ENCODE data around the gene POLR2L. TPM values are rescaled to one million over a fixed set of nuclear protein-coding genes. Genes with fewer than 3 reads are reported as not detected.

POLR2L gene
- total and polyA plus RNA-seq, 10 donors: 24.6 to 131 (median 66.2) TPM

DNA sequence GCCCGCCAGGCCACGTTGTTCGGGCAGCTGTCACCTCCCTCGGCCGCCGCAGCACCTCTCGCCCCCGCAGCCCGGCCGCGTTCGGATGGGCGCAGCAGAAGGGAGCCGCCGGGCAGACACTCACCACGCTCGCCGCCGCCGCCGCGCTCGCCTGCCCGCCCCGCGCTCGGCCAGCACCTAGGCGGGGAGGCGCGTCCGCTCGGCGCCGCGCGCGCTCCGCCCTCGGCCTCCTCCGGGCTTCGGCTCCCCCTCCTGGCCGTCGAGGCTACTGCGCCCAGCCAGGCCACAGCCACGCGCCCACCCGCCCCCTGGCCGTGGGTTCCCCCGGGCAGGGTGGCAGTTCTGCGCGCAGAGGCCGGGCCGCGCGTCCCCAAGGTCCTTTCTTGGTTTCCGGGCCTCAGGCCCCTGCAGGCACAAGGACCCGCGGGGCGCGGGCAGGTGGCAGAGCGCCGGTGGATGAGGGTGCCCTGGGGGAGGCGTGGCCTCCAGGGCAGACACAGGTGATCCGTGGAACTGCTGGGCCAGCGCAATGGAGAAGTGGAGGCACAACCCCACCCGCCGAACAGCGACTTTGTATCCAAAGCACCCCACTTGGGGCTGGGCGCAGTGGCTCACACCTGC, 44.1 kb downstream of the POLR2L start, which contains the start of gene SLC25A22:
Gene SLC25A22 (minus strand): TSS at position 189 of the 621 bp plus-strand sequence. CDS start 3,275 bp downstream, outside the sequence.
- WGBS, 5 donors: 0 to 3% (median 3%) methylated on average over 7 to 69 of the region's 69 CpGs; no CpG with 5 or more reads in 1 of the 5 donors
- Histone ChIP-seq H3K27ac (peak within 1 kb of the TSS; percentile 78 to 96 (median 89)), H3K4me1 (peaks cover 15 to 65% (median 47%) of the 10 kb centered on the region in 6 donors), H3K4me3 (peak within 1 kb of the TSS; percentile 44 to 96 (median 92)), H3K27me3 (replicated peaks in 1 of 7) (no peaks in the 10 kb centered on the region), H3K9me3 (no peaks in the 10 kb centered on the region), H3K36me3 (peaks cover 0 to 58% (median 17%) of the 10 kb centered on the region in 6 donors)
- peak; percentile 97 for DNase-seq
- no peak for TF ChIP-seq POLR2A (IDR thresholded peaks at IDR 0.05)
- TF ChIP-seq POLR2AphosphoS5 (IDR thresholded peaks at IDR 0.05): peak; percentile 41 to 66 (median 60)
- peak; percentile 74 to 97 (median 93) for TF ChIP-seq CTCF (IDR thresholded peaks at IDR 0.05 in 8 of 11, conservative IDR thresholded peaks at IDR 0.05 in 3 of 11)
- intact Hi-C loops (cut with DNase I; ENCODE audit: low total_unique reads): no loop called here

GRCh38 chr11:797296-798092, 44.8 kb downstream of the POLR2L start:
- peak overlapping the region; percentile 78 to 96 (median 89) for H3K27ac ChIP-seq
- DNase-seq: peak; percentile 95

DNA sequence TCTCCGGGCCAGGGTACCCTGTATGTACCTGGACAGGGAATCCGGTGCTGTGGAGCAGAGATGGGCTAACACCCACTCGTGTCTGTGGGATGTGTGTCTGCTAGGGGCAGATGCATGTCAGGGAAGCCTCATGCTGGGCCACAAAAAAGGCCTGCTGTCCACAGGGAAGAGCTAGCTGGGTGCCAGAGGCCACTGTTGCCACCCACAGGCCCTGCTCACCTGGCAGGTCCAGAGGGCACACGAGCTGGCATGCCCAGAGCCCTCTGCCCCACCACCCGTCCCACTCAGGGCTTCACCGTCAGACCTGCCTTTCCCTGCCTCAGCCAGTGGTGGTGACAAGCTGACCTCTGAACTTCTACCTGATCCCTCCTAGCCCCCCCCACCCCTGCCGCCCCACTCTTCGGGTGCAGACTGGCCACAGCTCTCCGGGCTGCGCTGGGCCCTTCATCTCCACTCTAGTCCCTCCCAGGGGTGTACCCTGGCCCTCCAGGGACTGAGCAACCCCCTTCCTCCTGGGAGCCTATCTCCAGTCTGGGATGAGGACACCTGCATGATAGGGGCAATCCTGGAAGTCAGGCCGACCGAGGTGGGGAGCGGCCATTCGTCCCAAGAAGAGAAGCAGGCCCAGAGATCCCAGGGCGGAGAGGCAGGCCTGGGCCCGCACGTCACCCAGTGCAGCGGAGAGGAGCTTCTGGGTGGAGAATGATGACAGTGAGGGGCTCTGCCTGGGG, 45.6 kb downstream of the POLR2L start:
- intact Hi-C loops (cut with DNase I; ENCODE audit: low total_unique reads): no loop called here
- no peak for TF ChIP-seq POLR2AphosphoS5 (IDR thresholded peaks at IDR 0.05)
- no peak for TF ChIP-seq POLR2A (IDR thresholded peaks at IDR 0.05)
- TF ChIP-seq CTCF (IDR thresholded peaks at IDR 0.05 in 8 of 11, conservative IDR thresholded peaks at IDR 0.05 in 3 of 11): no peak
- Histone ChIP-seq H3K27me3 (replicated peaks in 1 of 7) (no peaks in the 10 kb centered on the region), H3K36me3 (peaks cover 0 to 59% (median 25%) of the 10 kb centered on the region in 6 donors), H3K4me3 (peak overlapping the region; percentile 46 to 96 (median 92)), H3K27ac (peak overlapping the region; percentile 78 to 96 (median 89)), H3K4me1 (peaks cover 15 to 53% (median 43%) of the 10 kb centered on the region in 6 donors), H3K9me3 (no peaks in the 10 kb centered on the region)
- DNase-seq: peak; percentile 85
- 22 to 37% (median 25%) methylated on average over 12 to 18 of the region's 18 CpGs for WGBS, 5 donors

More at GRCh38 chr11:797296-798092, 44.8 kb downstream of the POLR2L start:
- Histone ChIP-seq H3K27me3 (replicated peaks in 1 of 7) (no peaks in the 10 kb centered on the region), H3K36me3 (peaks cover 0 to 59% (median 19%) of the 10 kb centered on the region in 6 donors), H3K4me3 (peak overlapping the region; percentile 44 to 96 (median 92)), H3K9me3 (no peaks in the 10 kb centered on the region), H3K4me1 (peaks cover 15 to 58% (median 44%) of the 10 kb centered on the region in 6 donors)
- intact Hi-C loops (cut with DNase I; ENCODE audit: low total_unique reads): no loop called here
- WGBS, 5 donors: 0 to 1% (median 0%) methylated on average over 29 to 57 of the region's 57 CpGs; no CpG with 5 or more reads in 1 of the 5 donors
- TF ChIP-seq CTCF (IDR thresholded peaks at IDR 0.05 in 8 of 11, conservative IDR thresholded peaks at IDR 0.05 in 3 of 11) (no peak), POLR2A (IDR thresholded peaks at IDR 0.05) (peak in 1 of 3 donors; percentile 13), POLR2AphosphoS5 (IDR thresholded peaks at IDR 0.05) (peak; percentile 51 to 83 (median 69))

Measured in spleen (tissue), 11 donors.